Measurements from ENCODE around the gene AP4S1.
"Not testable (repeated sequence)": the region's sequence is repeated elsewhere in the genome, so short reads cannot be mapped to it uniquely, and the experiment has no call there.

Gene AP4S1, protein sequence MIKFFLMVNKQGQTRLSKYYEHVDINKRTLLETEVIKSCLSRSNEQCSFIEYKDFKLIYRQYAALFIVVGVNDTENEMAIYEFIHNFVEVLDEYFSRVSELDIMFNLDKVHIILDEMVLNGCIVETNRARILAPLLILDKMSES

GRCh38 chr14:31025367-31026076 is at the start of gene AP4S1:
Gene AP4S1 (plus strand): TSS chr14:31025649. CDS start chr14:31066197, 40,548 bp downstream.
- peak; percentile 65 for DNase-seq

- DNase-seq, result no peak
Observed at GRCh38 chr14:30977752-30978151, 47.7 kb upstream of the AP4S1 start.

DNA sequence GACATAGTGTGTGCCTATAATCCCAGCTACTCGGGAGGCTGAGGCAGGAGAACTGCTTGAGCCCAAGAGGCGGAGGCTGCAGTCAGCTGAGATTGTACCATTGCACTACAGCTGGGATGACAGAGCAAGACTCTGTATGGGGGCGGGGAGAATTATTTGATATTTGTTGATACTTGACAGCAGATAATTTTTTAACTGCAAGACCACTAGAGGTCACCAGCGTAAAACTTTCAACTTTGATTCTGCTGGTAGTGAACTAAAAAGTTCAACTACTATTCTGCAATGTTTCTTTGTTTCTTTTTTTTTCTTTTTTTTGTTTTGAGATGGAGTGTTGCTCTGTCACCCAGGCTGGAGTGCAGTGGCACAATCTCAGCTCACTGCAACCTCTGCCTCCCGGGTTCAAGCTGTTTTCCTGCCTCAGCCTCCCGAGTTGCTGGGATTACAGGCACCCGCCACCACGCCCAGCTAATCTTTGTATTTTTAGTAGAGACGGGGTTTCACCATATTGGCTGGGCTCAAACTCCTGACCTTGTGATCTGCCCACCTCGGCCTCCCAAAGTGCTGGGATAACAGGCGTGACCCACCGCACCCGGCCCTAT is 45.2 kb upstream of the AP4S1 start:
- DNase-seq, result peak; percentile 83

GRCh38 chr14:30980980-30981379 is 44.5 kb upstream of the AP4S1 start:
- DNase-seq, result no peak

- DNase-seq, result peak; percentile 84
Observed at GRCh38 chr14:30982533-30982932, 42.9 kb upstream of the AP4S1 start.

DNA sequence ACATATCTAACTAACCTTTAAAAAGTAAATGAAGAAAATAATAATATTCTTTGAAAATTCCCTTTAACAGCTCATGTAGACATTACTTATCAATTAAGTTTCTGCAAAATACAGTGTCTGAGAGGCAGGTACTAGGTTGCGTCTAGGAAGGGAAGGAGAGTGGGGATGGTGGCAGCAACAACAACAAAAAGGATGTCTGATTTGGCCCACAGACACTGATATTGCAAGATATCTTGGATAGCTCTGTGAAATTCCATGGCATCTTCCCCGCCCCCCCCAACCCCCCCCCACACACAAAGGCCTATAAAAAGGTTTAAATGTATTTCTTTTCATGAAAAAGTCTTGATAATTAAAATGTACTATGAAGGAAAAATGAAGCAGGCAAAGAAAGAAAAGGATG is 41.6 kb upstream of the AP4S1 start:
- DNase-seq, result no peak

GRCh38 chr14:30985796-30986195 is 39.7 kb upstream of the AP4S1 start:
- DNase-seq, result no peak

DNA sequence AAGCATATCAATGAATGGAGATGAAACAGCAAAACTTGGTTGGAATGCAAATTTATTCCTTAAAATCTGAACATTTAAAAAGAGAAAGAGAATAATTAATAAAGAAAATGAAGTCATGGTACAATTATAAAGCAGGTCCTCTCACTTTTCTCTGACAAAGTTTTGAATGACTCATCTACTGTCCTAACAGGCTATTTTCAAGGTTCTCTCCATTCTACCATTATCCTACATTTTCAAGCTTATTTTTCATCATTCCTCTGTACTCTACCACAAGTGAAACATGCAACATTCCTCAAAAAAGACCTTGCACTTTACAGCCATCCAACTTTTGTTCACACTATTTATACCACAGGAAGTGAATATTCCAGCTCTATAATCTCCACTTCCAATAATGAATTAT is 36.9 kb upstream of the AP4S1 start:
- no peak for DNase-seq

DNA sequence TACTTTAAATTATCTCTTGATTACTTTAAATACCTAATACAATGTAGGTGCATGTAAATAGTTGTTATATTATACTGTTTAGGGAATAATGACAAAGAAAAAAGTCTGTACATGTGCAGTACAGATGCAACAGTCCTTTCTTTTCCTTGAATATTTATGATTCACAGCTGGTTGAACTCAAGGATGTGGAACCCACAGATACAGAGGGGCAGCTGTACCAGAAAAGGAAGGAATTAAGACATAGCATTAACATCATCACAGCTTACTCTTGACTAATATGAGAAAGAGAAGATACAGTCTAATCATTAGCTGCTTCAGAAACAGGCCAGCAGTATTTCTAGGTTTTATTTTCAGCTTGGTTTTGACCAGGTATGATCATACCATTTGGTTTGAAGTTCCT is 34.7 kb upstream of the AP4S1 start:
- DNase-seq, result no peak

DNA sequence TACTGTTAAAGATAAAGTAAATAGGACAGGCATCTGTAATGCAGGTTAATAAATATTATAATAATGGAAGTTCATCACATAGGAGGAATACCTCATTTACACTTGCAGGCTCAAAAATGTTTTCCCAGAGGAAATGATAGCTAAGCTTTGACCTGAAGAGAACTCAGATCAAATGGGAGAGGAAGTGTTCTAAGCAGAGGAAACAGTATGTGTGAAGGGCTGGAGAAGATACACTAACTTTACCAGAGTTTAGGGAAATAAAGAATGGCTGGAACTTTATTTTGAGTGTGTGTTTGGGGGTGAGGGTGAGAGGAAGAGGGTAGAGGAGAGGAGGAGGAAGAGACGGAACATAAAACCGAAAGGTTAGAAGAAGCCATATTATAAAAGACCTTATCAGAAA is 34.0 kb upstream of the AP4S1 start:
- no peak for DNase-seq

GRCh38 chr14:30993071-30993470 is 32.4 kb upstream of the AP4S1 start:
- DNase-seq, result no peak

- DNase-seq, result peak; percentile 44
Observed at GRCh38 chr14:30994681-30995620, 30.5 kb upstream of the AP4S1 start.

- no peak for DNase-seq
Observed at GRCh38 chr14:30995689-30996088, 29.8 kb upstream of the AP4S1 start.

DNA sequence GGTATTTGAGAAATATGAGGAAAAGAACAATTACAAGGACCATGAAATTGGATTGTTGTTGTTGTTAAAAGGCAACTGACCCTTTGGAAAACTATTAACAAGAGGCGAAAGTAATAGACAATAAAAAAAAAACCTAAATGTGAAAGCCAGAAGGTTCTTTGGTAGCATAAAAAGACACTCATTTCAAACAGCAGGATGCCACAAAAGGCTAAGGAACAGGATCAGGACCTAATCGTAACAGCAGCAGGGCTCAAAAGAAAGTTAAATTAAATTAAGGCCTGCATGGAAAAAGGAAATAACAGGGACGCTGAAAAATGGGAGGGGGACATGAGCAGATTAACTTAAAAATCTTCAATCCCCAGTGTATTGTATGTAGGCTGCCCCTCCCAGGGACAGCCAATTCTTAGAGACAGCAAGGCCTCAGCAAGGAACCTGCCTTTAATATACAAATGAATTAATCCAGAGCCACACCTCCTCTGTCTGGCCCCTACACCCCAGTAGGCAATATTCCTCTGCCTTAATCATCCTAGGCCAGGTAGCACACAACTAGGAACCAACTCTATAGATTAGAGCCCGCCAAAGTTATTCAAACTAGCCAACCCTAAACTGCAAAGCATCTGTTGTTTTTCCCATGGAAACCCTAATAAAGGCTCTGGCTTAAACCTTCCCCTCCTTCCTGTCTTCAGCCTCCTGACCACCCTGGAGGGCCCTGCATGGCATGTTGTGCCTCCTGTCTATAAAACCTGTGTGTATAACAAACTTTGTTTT is 28.4 kb upstream of the AP4S1 start:
- no peak for DNase-seq

- no peak for DNase-seq
Observed at GRCh38 chr14:30998100-30998706, 27.2 kb upstream of the AP4S1 start.

GRCh38 chr14:30999038-30999773 is 26.2 kb upstream of the AP4S1 start:
- DNase-seq, result no peak

- DNase-seq, result no peak
Observed at GRCh38 chr14:31000629-31001338, 24.7 kb upstream of the AP4S1 start.

DNA sequence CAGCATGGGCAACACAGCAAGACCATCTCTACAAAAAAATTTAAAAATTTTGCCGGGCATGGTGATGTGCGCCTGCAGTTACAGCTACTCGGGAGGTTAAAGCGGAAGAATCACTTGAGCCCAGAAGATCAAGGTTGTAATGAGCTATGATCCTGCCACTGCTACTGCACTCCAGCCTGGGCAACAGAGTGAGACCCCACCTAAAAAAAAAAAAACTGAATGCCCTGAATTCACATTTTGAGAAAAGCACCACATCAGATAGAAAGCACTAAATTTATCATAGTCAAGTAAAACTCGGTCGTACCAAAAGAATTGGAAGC is 24.1 kb upstream of the AP4S1 start:
- DNase-seq, result no peak

- DNase-seq, result no peak
Observed at GRCh38 chr14:31003284-31003683, 22.2 kb upstream of the AP4S1 start.

DNA sequence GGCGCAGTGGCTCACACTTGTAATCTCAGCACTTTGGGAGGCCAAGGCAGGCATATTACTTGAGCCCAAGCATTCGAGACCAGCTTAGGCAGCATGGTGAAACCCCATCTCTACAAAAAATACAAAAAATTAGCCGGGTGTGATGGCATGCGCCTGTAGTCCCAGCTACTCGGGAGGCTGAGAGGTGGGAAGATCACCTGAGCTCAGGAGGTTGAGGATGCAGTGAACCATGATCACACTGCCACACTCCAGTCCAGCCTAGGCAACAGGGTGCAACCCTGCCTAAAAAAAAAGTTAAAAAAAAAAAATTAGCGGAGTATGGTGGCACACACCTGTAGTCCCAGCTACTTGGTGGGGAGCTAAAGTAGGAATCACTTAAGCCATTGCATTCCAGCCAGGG is 21.4 kb upstream of the AP4S1 start:
- DNase-seq, result not testable (repeated sequence)

GRCh38 chr14:31006703-31007102 is 18.7 kb upstream of the AP4S1 start:
- DNase-seq, result no peak
